ENCODE data around the gene STK16.

Gene STK16

GRCh38 chr2:219287580-219288265 lies 42.4 kb downstream of the STK16 start:
- no peaks in the 10 kb centered on the region for H3K9me3 ChIP-seq (ENCODE audit: control insufficient read depth, low read depth, low read length)
- no peak overlapping the region for H3K4me3 ChIP-seq (ENCODE audit: low read length)
- H3K4me1 ChIP-seq (ENCODE audit: control insufficient read depth, low read depth, low read length): no peaks in the 10 kb centered on the region
- H3K27ac ChIP-seq (ENCODE audit: low read length): no peak overlapping the region
- H3K36me3 ChIP-seq (ENCODE audit: control insufficient read depth, low read depth, low read length): no peaks in the 10 kb centered on the region
- no peak overlapping the region for H3K9ac ChIP-seq (ENCODE audit: low read length)
- H3K27me3 ChIP-seq (ENCODE audit: control insufficient read depth, insufficient read depth, low read length): no peaks in the 10 kb centered on the region

GRCh38 chr2:219289195-219289536 lies 43.9 kb downstream of the STK16 start:
- Histone ChIP-seq H3K9me3 (ENCODE audit: control insufficient read depth, low read depth, low read length) (no peaks in the 10 kb centered on the region), H3K36me3 (ENCODE audit: control insufficient read depth, low read depth, low read length) (no peaks in the 10 kb centered on the region), H3K9ac (ENCODE audit: low read length) (no peak overlapping the region), H3K4me3 (ENCODE audit: low read length) (no peak overlapping the region), H3K27ac (ENCODE audit: low read length) (no peak overlapping the region), H3K4me1 (ENCODE audit: control insufficient read depth, low read depth, low read length) (peaks cover 3% of the 10 kb centered on the region), H3K27me3 (ENCODE audit: control insufficient read depth, insufficient read depth, low read length) (peaks cover 8% of the 10 kb centered on the region)

GRCh38 chr2:219289537-219290361 lies 44.5 kb downstream of the STK16 start:
- no peak overlapping the region for H3K9ac ChIP-seq (ENCODE audit: low read length)
- no peak overlapping the region for H3K4me3 ChIP-seq (ENCODE audit: low read length)
- H3K36me3 ChIP-seq (ENCODE audit: control insufficient read depth, low read depth, low read length): no peaks in the 10 kb centered on the region
- no peaks in the 10 kb centered on the region for H3K9me3 ChIP-seq (ENCODE audit: control insufficient read depth, low read depth, low read length)
- peaks cover 3% of the 10 kb centered on the region for H3K4me1 ChIP-seq (ENCODE audit: control insufficient read depth, low read depth, low read length)
- peaks cover 10% of the 10 kb centered on the region for H3K27me3 ChIP-seq (ENCODE audit: control insufficient read depth, insufficient read depth, low read length)
- no peak overlapping the region for H3K27ac ChIP-seq (ENCODE audit: low read length)

GRCh38 chr2:219290381-219291171 lies 45.3 kb downstream of the STK16 start:
- peaks cover 17% of the 10 kb centered on the region for H3K27me3 ChIP-seq (ENCODE audit: control insufficient read depth, insufficient read depth, low read length)
- H3K9ac ChIP-seq (ENCODE audit: low read length): no peak overlapping the region
- no peaks in the 10 kb centered on the region for H3K36me3 ChIP-seq (ENCODE audit: control insufficient read depth, low read depth, low read length)
- H3K9me3 ChIP-seq (ENCODE audit: control insufficient read depth, low read depth, low read length): no peaks in the 10 kb centered on the region
- H3K27ac ChIP-seq (ENCODE audit: low read length): no peak overlapping the region
- no peak overlapping the region for H3K4me3 ChIP-seq (ENCODE audit: low read length)
- peaks cover 3% of the 10 kb centered on the region for H3K4me1 ChIP-seq (ENCODE audit: control insufficient read depth, low read depth, low read length)

GRCh38 chr2:219291394-219291793 lies 46.1 kb downstream of the STK16 start:
- no peaks in the 10 kb centered on the region for H3K36me3 ChIP-seq (ENCODE audit: control insufficient read depth, low read depth, low read length)
- no peaks in the 10 kb centered on the region for H3K9me3 ChIP-seq (ENCODE audit: control insufficient read depth, low read depth, low read length)
- no peak overlapping the region for H3K4me3 ChIP-seq (ENCODE audit: low read length)
- H3K27ac ChIP-seq (ENCODE audit: low read length): no peak overlapping the region
- H3K27me3 ChIP-seq (ENCODE audit: control insufficient read depth, insufficient read depth, low read length): peaks cover 25% of the 10 kb centered on the region
- H3K4me1 ChIP-seq (ENCODE audit: control insufficient read depth, low read depth, low read length): peaks cover 3% of the 10 kb centered on the region
- H3K9ac ChIP-seq (ENCODE audit: low read length): no peak overlapping the region

- peaks cover 3% of the 10 kb centered on the region for H3K4me1 ChIP-seq (ENCODE audit: control insufficient read depth, low read depth, low read length)
- no peaks in the 10 kb centered on the region for H3K36me3 ChIP-seq (ENCODE audit: control insufficient read depth, low read depth, low read length)
- H3K27me3 ChIP-seq (ENCODE audit: control insufficient read depth, insufficient read depth, low read length): peaks cover 26% of the 10 kb centered on the region
- no peak overlapping the region for H3K9ac ChIP-seq (ENCODE audit: low read length)
- no peaks in the 10 kb centered on the region for H3K9me3 ChIP-seq (ENCODE audit: control insufficient read depth, low read depth, low read length)
- no peak overlapping the region for H3K4me3 ChIP-seq (ENCODE audit: low read length)
- H3K27ac ChIP-seq (ENCODE audit: low read length): no peak overlapping the region
These were observed 46.7 kb downstream of the STK16 start for GRCh38 chr2:219291910-219292490.

- no peak overlapping the region for H3K9ac ChIP-seq (ENCODE audit: low read length)
- H3K4me1 ChIP-seq (ENCODE audit: control insufficient read depth, low read depth, low read length): peaks cover 3% of the 10 kb centered on the region
- H3K36me3 ChIP-seq (ENCODE audit: control insufficient read depth, low read depth, low read length): no peaks in the 10 kb centered on the region
- H3K9me3 ChIP-seq (ENCODE audit: control insufficient read depth, low read depth, low read length): no peaks in the 10 kb centered on the region
- no peak overlapping the region for H3K4me3 ChIP-seq (ENCODE audit: low read length)
- H3K27me3 ChIP-seq (ENCODE audit: control insufficient read depth, insufficient read depth, low read length): peaks cover 26% of the 10 kb centered on the region
- no peak overlapping the region for H3K27ac ChIP-seq (ENCODE audit: low read length)
These were observed 47.3 kb downstream of the STK16 start for GRCh38 chr2:219292616-219293015.

GRCh38 chr2:219293736-219294231 lies 48.5 kb downstream of the STK16 start:
- H3K4me3 ChIP-seq (ENCODE audit: low read length): peak overlapping the region; percentile 79
- H3K27me3 ChIP-seq (ENCODE audit: control insufficient read depth, insufficient read depth, low read length): peaks cover 27% of the 10 kb centered on the region
- H3K4me1 ChIP-seq (ENCODE audit: control insufficient read depth, low read depth, low read length): peaks cover 3% of the 10 kb centered on the region
- H3K27ac ChIP-seq (ENCODE audit: low read length): no peak overlapping the region
- no peaks in the 10 kb centered on the region for H3K36me3 ChIP-seq (ENCODE audit: control insufficient read depth, low read depth, low read length)
- no peak overlapping the region for H3K9ac ChIP-seq (ENCODE audit: low read length)
- no peaks in the 10 kb centered on the region for H3K9me3 ChIP-seq (ENCODE audit: control insufficient read depth, low read depth, low read length)

GRCh38 chr2:219294356-219295351 lies 49.4 kb downstream of the STK16 start:
- H3K27ac ChIP-seq (ENCODE audit: low read length): no peak overlapping the region
- H3K36me3 ChIP-seq (ENCODE audit: control insufficient read depth, low read depth, low read length): no peaks in the 10 kb centered on the region
- no peaks in the 10 kb centered on the region for H3K9me3 ChIP-seq (ENCODE audit: control insufficient read depth, low read depth, low read length)
- peaks cover 36% of the 10 kb centered on the region for H3K27me3 ChIP-seq (ENCODE audit: control insufficient read depth, insufficient read depth, low read length)
- peak overlapping the region; percentile 79 for H3K4me3 ChIP-seq (ENCODE audit: low read length)
- peaks cover 7% of the 10 kb centered on the region for H3K4me1 ChIP-seq (ENCODE audit: control insufficient read depth, low read depth, low read length)
- H3K9ac ChIP-seq (ENCODE audit: low read length): peak overlapping the region; percentile 71

GRCh38 chr2:219296142-219296541 lies 50.9 kb downstream of the STK16 start:
- no peak overlapping the region for H3K9ac ChIP-seq (ENCODE audit: low read length)
- no peaks in the 10 kb centered on the region for H3K9me3 ChIP-seq (ENCODE audit: control insufficient read depth, low read depth, low read length)
- H3K4me1 ChIP-seq (ENCODE audit: control insufficient read depth, low read depth, low read length): peaks cover 7% of the 10 kb centered on the region
- no peak overlapping the region for H3K4me3 ChIP-seq (ENCODE audit: low read length)
- H3K27ac ChIP-seq (ENCODE audit: low read length): no peak overlapping the region
- peaks cover 46% of the 10 kb centered on the region for H3K27me3 ChIP-seq (ENCODE audit: control insufficient read depth, insufficient read depth, low read length)
- H3K36me3 ChIP-seq (ENCODE audit: control insufficient read depth, low read depth, low read length): no peaks in the 10 kb centered on the region
